T-helper 1 cell treated with Interleukin-12 subunit alpha and Interleukin-12 subunit beta and Interleukin-4 antibody, amounts not matched to agents 30 ng/mL and 1 ng/mL, for 36 hours (primary cell): ENCODE data around the gene IL27RA. TPM values are rescaled to one million over a fixed set of nuclear protein-coding genes. Genes with fewer than 3 reads are reported as not detected.
"Not testable (repeated sequence)": the region's sequence is repeated elsewhere in the genome, so short reads cannot be mapped to it uniquely, and the experiment has no call there.

Experiments used
- intact Hi-C: fragments of 100-400 bp; cut with micrococcal nuclease; formaldehyde crosslinking; loops from one replicate; pipeline ENCODE4 v1.15.1; 2024
- total RNA-seq: library from RNA; stranded (reverse); gene quantifications from 2 replicates; pipeline ENCODE4 v1.2.3, GENCODE V29; 2022

Gene IL27RA
- total RNA-seq, 1 donor from 2014 or later: 146 TPM

- intact Hi-C loops: no loop called here
These were observed 33.1 kb upstream of the IL27RA start for GRCh38 chr19:13998426-13998825.

- intact Hi-C loops: no loop called here
These were observed 32.5 kb upstream of the IL27RA start for GRCh38 chr19:13999085-13999484.

- intact Hi-C loops: loop anchor here (10.0 kb wide), 1 partner anchor 524 kb away; the partner anchor contains the start of gene TECR
These were observed 30.7 kb upstream of the IL27RA start for GRCh38 chr19:14000691-14001375.

GRCh38 chr19:14002571-14003250, 28.9 kb upstream of the IL27RA start:
- intact Hi-C loops: loop anchor here (1.0 to 10.0 kb wide), 2 partner anchors 16 to 522 kb away; partner anchors contain the start of gene TECR

GRCh38 chr19:14003251-14004055, 28.1 kb upstream of the IL27RA start:
- intact Hi-C loops: loop anchor here (10.0 kb wide), 1 partner anchor 521 kb away; the partner anchor contains the start of gene TECR

GRCh38 chr19:14004619-14005348, 26.8 kb upstream of the IL27RA start:
- intact Hi-C loops: loop anchor here (5.0 to 10.0 kb wide), 3 partner anchors 378 to 852 kb away; partner anchors contain the start of genes ADGRE5, IER2, STX10 and TECR

- intact Hi-C loops: loop anchor here (1.0 to 10.0 kb wide), 16 partner anchors 19 to 853 kb away; partner anchors contain the start of genes ADGRE5, ASF1B, BRME1 and CC2D1A
These were observed 26.0 kb upstream of the IL27RA start for GRCh38 chr19:14005349-14006084.

GRCh38 chr19:14006085-14006765, 25.3 kb upstream of the IL27RA start, which contains the start of gene RFX1:
Gene RFX1, minus strand, starts transcription at chr19:14006320. Its CDS starts 12,477 bp downstream, at chr19:13993843.
- intact Hi-C loops: loop anchor here (1.0 to 10.0 kb wide), 16 partner anchors 20 to 854 kb away; partner anchors contain the start of genes ADGRE5, ASF1B, BRME1 and CC2D1A

- intact Hi-C loops: loop anchor here (1.0 to 10.0 kb wide), 16 partner anchors 21 to 855 kb away; partner anchors contain the start of genes ADGRE5, ASF1B, BRME1 and CC2D1A
These were observed 24.6 kb upstream of the IL27RA start for GRCh38 chr19:14006766-14007562.

GRCh38 chr19:14012378-14012915, 19.1 kb upstream of the IL27RA start:
- intact Hi-C loops: no loop called here

GRCh38 chr19:14015524-14016035, 16.0 kb upstream of the IL27RA start:
- intact Hi-C loops: no loop called here

GRCh38 chr19:14019100-14019499, 12.5 kb upstream of the IL27RA start:
- intact Hi-C loops: no loop called here

- intact Hi-C loops: not testable (repeated sequence)
These were observed 11.8 kb upstream of the IL27RA start for GRCh38 chr19:14019739-14020138.

- intact Hi-C loops: no loop called here
These were observed 10.1 kb upstream of the IL27RA start for GRCh38 chr19:14021474-14021873.

GRCh38 chr19:14022469-14022868, 9.1 kb upstream of the IL27RA start:
- intact Hi-C loops: no loop called here

- intact Hi-C loops: no loop called here
These were observed 7.9 kb upstream of the IL27RA start for GRCh38 chr19:14023404-14024235.

- intact Hi-C loops: not testable (repeated sequence)
These were observed 4.8 kb upstream of the IL27RA start for GRCh38 chr19:14026652-14027192.
